K562 (cell line): ENCODE results near the gene XYLB. TPM values are rescaled to one million over a fixed set of nuclear protein-coding genes. Genes with fewer than 3 reads are reported as not detected.

ENCODE experiments used
- ATF1 ChIP-seq, 2 experiments: fragments of 450-650 bp in 1 of 2; IDR thresholded peaks; 2 replicates each; pipeline ENCODE4 v1.6.1; 2016; ENCODE audit warnings: missing compliant biosample characterization in 1 of 2, missing genetic modification characterization in 1 of 2
- BRCA1 ChIP-seq, 2 experiments: fragments of 450-650 bp in 1 of 2; sonication (generic) in 1 of 2; formaldehyde crosslinking in 1 of 2; IDR thresholded peaks; 2 replicates each; pipeline versions ENCODE4 v1.5.0 to v1.6.1; 2017 to 2020; ENCODE audit warnings: mild to moderate bottlenecking in 1 of 2, missing genetic modification reagents in 1 of 2
- GABPA ChIP-seq: fragments of 200-800 bp; sonication (Bioruptor generic); conservative IDR thresholded peaks from 2 replicates; pipeline ENCODE4 v1.6.1; 2016; ENCODE audit warnings: low read depth, missing genetic modification characterization, missing compliant biosample characterization
- HOXB6 ChIP-seq: fragments of 250-450 bp; sonication (Bioruptor Pico); IDR thresholded peaks from 2 replicates; pipeline ENCODE4 v1.5.1; 2022; ENCODE audit warnings: mild to moderate bottlenecking, borderline replicate concordance
- IFI16 ChIP-seq: fragments of 250-450 bp; sonication (Bioruptor Pico); IDR thresholded peaks from 2 replicates; pipeline ENCODE4 v2.1.2; 2022; ENCODE audit warnings: mild to moderate bottlenecking, inconsistent platforms
- POLR2A ChIP-seq: fragments of 450-650 bp; conservative IDR thresholded peaks from 2 replicates; pipeline ENCODE4 v1.6.1; 2016
- POLR2B ChIP-seq: fragments of 450-650 bp; IDR thresholded peaks from 2 replicates; pipeline ENCODE4 v1.6.1; 2018; ENCODE audit warnings: low read depth; ENCODE audit not compliant: partially characterized antibody
- POLR2G ChIP-seq: fragments of 200-400 bp; formaldehyde crosslinking; IDR thresholded peaks from 2 replicates; pipeline ENCODE4 v1.6.1; 2017; ENCODE audit warnings: low read depth, mild to moderate bottlenecking, antibody characterized with exemption, low read length, moderate library complexity
- PTBP1 ChIP-seq: fragments of 200-400 bp; formaldehyde crosslinking; IDR thresholded peaks from 2 replicates; pipeline ENCODE4 v1.6.1; 2017; ENCODE audit warnings: low read depth, low read length
- RB1 ChIP-seq: fragments of 450-650 bp; IDR thresholded peaks from 2 replicates; pipeline ENCODE4 v1.6.1; 2017; ENCODE audit warnings: low read depth, mild to moderate bottlenecking
- SOX6 ChIP-seq: fragments of 450-650 bp; IDR thresholded peaks from 2 replicates; pipeline ENCODE4 v1.6.1; 2014; ENCODE audit warnings: mild to moderate bottlenecking
- TBP ChIP-seq: optimal IDR thresholded peaks from 2 replicates; pipeline ENCODE3; 2011; ENCODE audit warnings: low read depth, low read length, improper control_type of control experiment
- ZBTB7A ChIP-seq: IDR thresholded peaks from 2 replicates; pipeline ENCODE4 v1.6.1; 2011; ENCODE audit warnings: low read depth, mild to moderate bottlenecking, low read length, moderate library complexity, borderline replicate concordance; ENCODE audit not compliant: control insufficient read depth
- ZEB2 ChIP-seq: fragments of 450-650 bp; IDR thresholded peaks from 2 replicates; pipeline ENCODE4 v1.6.1; 2016
- ZNF174 ChIP-seq: fragments of 250-450 bp; sonication (Bioruptor Pico); IDR thresholded peaks from 2 replicates; pipeline ENCODE4 v1.4.0; 2020; ENCODE audit warnings: mild to moderate bottlenecking
- polyA plus RNA-seq, 8 experiments: library from polyadenylated mRNA; depleted of rRNA in 4 of 8; stranded (reverse) in 5 of 8; unstranded in 3 of 8; fragments of >200 nt; fragmentation: Nextera tagmentation in 2 of 8; fragmentation: Illumina TruSeq in 1 of 8; extraction: Ambion mirVana in 2 of 8; extraction: Trizol in 1 of 8; gene quantifications; 2 replicates each; pipeline versions ENCODE4 v1.2.1 to v1.2.3, GENCODE V29; 2011 to 2014; ENCODE audit warnings: inconsistent platforms in 1 of 8, missing spikeins in 1 of 8
- total RNA-seq, 7 experiments: library from RNA; depleted of rRNA in 6 of 7; stranded (reverse); fragments of >200 nt in 6 of 7; fragmentation: Illumina TruSeq in 2 of 7; extraction: Trizol in 2 of 7; gene quantifications; 2 replicates each; pipeline versions ENCODE4 v1.2.1 to v1.2.3, GENCODE V29; 2011 to 2021; ENCODE audit warnings: low replicate concordance in 1 of 7
- TF ChIP-seq, protein P1 (sequence below): IDR thresholded peaks from 2 replicates; pipeline ENCODE4 v1.6.1; 2011; ENCODE audit warnings: borderline replicate concordance, low read depth, mild to moderate bottlenecking, moderate library complexity, low read length; ENCODE audit not compliant: insufficient read depth, poor library complexity, severe bottlenecking
- TF ChIP-seq, protein P2 (sequence below), 2 experiments: fragments of 200-800 bp in 1 of 2; sonication (Bioruptor generic) in 1 of 2; sonication (generic) in 1 of 2; formaldehyde crosslinking in 1 of 2; IDR thresholded peaks in 1 of 2; conservative IDR thresholded peaks in 1 of 2; 2 replicates each; pipeline versions ENCODE4 v1.5.0 to v1.6.1; 2016 to 2020; ENCODE audit warnings: missing compliant biosample characterization in 1 of 2, missing genetic modification characterization in 1 of 2, missing genetic modification reagents in 1 of 2
- TF ChIP-seq, protein P3 (sequence below): fragments of 450-650 bp; IDR thresholded peaks from 2 replicates; pipeline ENCODE4 v1.6.1; 2017; ENCODE audit warnings: antibody characterized with exemption, mild to moderate bottlenecking
- TF ChIP-seq, protein P4 (sequence below): sonication (generic); IDR thresholded peaks from 2 replicates; pipeline ENCODE4 v1.6.1; 2016

The XYLB gene
- total and polyA plus RNA-seq, 9 of the 15 experiments (the other 6 are each of a cell fraction or from before 2014, with no cell fraction given): 4.0 to 20.2 (median 13.2) TPM

DNA sequence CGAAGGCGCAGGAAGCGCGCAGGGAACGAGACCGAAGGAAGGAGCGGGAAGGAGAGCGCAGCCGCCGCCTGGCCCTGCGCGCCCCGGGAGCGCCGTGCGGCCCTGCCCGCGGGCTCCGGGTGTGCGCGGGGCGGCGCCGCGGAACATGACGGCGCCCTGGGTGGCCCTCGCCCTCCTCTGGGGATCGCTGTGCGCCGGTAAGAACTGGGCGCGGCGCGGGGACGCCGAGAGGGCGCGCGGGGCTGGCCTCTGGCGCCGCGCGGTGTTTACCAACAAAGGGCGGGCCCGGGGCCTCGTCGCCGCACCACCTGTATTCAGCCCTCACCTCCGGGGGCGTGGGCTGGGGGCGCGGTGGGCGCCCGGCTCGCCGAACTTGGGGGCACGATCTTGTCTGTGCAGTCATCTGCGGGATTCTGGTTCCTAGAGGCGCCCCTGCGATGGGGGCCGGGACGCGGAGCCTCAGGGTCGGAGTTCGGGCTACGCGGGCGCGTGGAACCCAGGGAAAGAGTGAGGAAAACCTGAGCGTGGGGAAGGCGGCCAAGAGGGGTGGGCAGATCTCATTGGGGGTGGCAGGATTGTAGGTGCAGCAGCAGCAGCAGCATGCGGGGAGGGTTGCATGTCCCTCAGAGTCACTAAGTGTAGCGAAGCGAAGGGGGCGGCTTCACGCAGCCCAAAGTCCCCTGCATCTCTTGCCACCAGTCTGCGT is 107.7 kb downstream of the XYLB start (continued):
- TF ChIP-seq POLR2B (no peak), ZEB2 (no peak), POLR2A (peak; percentile 43; the same call in 1 of the 2 replicates), ZBTB7A (peak; percentile 90), POLR2G (peak; percentile 81), PTBP1 (no peak), ATF1 (CRISPR knock-in tag; IDR thresholded peaks at IDR 0.05) (peak; percentile 5; the same call in 1 of the 2 replicates), ATF1 (tag; IDR thresholded peaks at IDR 0.05) (no peak), SOX6 (no peak), IFI16 (CRISPR knock-in tag) (no peak), BRCA1 (IDR thresholded peaks at IDR 0.05) (no peak), BRCA1 (CRISPR knock-in tag; IDR thresholded peaks at IDR 0.05) (no peak), RB1 (peak; percentile 87; the same call in 1 of the 2 replicates), ZNF174 (CRISPR knock-in tag) (no peak), TBP (peak; percentile 45), HOXB6 (no peak), GABPA (tag) (no peak)
- TF ChIP-seq, protein P1, sequence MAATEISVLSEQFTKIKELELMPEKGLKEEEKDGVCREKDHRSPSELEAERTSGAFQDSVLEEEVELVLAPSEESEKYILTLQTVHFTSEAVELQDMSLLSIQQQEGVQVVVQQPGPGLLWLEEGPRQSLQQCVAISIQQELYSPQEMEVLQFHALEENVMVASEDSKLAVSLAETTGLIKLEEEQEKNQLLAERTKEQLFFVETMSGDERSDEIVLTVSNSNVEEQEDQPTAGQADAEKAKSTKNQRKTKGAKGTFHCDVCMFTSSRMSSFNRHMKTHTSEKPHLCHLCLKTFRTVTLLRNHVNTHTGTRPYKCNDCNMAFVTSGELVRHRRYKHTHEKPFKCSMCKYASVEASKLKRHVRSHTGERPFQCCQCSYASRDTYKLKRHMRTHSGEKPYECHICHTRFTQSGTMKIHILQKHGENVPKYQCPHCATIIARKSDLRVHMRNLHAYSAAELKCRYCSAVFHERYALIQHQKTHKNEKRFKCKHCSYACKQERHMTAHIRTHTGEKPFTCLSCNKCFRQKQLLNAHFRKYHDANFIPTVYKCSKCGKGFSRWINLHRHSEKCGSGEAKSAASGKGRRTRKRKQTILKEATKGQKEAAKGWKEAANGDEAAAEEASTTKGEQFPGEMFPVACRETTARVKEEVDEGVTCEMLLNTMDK: peak; percentile 34
- TF ChIP-seq, protein P2, sequence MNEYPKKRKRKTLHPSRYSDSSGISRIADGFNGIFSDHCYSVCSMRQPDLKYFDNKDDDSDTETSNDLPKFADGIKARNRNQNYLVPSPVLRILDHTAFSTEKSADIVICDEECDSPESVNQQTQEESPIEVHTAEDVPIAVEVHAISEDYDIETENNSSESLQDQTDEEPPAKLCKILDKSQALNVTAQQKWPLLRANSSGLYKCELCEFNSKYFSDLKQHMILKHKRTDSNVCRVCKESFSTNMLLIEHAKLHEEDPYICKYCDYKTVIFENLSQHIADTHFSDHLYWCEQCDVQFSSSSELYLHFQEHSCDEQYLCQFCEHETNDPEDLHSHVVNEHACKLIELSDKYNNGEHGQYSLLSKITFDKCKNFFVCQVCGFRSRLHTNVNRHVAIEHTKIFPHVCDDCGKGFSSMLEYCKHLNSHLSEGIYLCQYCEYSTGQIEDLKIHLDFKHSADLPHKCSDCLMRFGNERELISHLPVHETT (CRISPR knock-in tag; conservative IDR thresholded peaks at IDR 0.05 in 1 of 2, IDR thresholded peaks at IDR 0.05 in 1 of 2): peak in 1 of 2 experiments; percentile 67; a peak in 1 of 4 replicates
- TF ChIP-seq, protein P3, sequence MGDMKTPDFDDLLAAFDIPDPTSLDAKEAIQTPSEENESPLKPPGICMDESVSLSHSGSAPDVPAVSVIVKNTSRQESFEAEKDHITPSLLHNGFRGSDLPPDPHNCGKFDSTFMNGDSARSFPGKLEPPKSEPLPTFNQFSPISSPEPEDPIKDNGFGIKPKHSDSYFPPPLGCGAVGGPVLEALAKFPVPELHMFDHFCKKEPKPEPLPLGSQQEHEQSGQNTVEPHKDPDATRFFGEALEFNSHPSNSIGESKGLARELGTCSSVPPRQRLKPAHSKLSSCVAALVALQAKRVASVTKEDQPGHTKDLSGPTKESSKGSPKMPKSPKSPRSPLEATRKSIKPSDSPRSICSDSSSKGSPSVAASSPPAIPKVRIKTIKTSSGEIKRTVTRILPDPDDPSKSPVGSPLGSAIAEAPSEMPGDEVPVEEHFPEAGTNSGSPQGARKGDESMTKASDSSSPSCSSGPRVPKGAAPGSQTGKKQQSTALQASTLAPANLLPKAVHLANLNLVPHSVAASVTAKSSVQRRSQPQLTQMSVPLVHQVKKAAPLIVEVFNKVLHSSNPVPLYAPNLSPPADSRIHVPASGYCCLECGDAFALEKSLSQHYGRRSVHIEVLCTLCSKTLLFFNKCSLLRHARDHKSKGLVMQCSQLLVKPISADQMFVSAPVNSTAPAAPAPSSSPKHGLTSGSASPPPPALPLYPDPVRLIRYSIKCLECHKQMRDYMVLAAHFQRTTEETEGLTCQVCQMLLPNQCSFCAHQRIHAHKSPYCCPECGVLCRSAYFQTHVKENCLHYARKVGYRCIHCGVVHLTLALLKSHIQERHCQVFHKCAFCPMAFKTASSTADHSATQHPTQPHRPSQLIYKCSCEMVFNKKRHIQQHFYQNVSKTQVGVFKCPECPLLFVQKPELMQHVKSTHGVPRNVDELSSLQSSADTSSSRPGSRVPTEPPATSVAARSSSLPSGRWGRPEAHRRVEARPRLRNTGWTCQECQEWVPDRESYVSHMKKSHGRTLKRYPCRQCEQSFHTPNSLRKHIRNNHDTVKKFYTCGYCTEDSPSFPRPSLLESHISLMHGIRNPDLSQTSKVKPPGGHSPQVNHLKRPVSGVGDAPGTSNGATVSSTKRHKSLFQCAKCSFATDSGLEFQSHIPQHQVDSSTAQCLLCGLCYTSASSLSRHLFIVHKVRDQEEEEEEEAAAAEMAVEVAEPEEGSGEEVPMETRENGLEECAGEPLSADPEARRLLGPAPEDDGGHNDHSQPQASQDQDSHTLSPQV: 0 out of 2 replicates have a peak, but pooled peaks have one; percentile 3
- TF ChIP-seq, protein P4, sequence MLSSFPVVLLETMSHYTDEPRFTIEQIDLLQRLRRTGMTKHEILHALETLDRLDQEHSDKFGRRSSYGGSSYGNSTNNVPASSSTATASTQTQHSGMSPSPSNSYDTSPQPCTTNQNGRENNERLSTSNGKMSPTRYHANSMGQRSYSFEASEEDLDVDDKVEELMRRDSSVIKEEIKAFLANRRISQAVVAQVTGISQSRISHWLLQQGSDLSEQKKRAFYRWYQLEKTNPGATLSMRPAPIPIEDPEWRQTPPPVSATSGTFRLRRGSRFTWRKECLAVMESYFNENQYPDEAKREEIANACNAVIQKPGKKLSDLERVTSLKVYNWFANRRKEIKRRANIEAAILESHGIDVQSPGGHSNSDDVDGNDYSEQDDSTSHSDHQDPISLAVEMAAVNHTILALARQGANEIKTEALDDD: no peak
